Transverse colon (tissue), 4 donors: ENCODE results near the gene ABCC1. TPM values are rescaled to one million over a fixed set of nuclear protein-coding genes. Genes with fewer than 3 reads are reported as not detected.

Experiments used
- DNase-seq: peaks from one replicate; pipeline ENCODE4 v3.0.0-alpha.2; 2019
- H3K27ac ChIP-seq, 4 donors: fragments of 200-600 bp; sonication (generic); 2 replicates each; pipeline ENCODE4 v1.5.1; 2016 to 2018; ENCODE audit warnings: inconsistent platforms in 4 of 4
- H3K27me3 ChIP-seq: fragments of 200-600 bp; sonication (generic); 2 replicates; pipeline ENCODE4 v1.5.1; 2017; ENCODE audit warnings: inconsistent platforms
- H3K36me3 ChIP-seq, 4 donors: fragments of 200-600 bp; sonication (generic); 2 replicates each; pipeline ENCODE4 v1.5.1; 2017 to 2019; ENCODE audit warnings: inconsistent platforms in 4 of 4
- H3K4me1 ChIP-seq, 4 donors: fragments of 200-600 bp; sonication (generic); 2 replicates each; pipeline ENCODE4 v1.5.1; 2017 to 2020; ENCODE audit warnings: inconsistent platforms in 4 of 4
- H3K4me3 ChIP-seq, 4 donors: fragments of 200-600 bp; sonication (generic); 1 replicate in 1 of 4; 2 replicates in 3 of 4; pipeline versions ENCODE4 v1.5.1 to v1.6.1; 2017 to 2019; ENCODE audit warnings: inconsistent platforms in 4 of 4
- H3K9me3 ChIP-seq, 2 donors: fragments of 200-600 bp; sonication (generic); 2 replicates each; pipeline ENCODE4 v1.5.1; 2017 to 2019; ENCODE audit warnings: inconsistent platforms in 2 of 2
- CTCF ChIP-seq, 5 experiments: fragments of 200-600 bp in 3 of 5; fragments of 450-650 bp in 2 of 5; sonication (generic) in 3 of 5; IDR thresholded peaks; 1 replicate in 2 of 5; 2 replicates in 3 of 5; pipeline ENCODE4 v1.5.1; 2016 to 2017; ENCODE audit warnings: antibody characterized with exemption in 5 of 5, inconsistent platforms in 3 of 5, mild to moderate bottlenecking in 2 of 5, moderate library complexity in 1 of 5
- EP300 ChIP-seq: sonication (generic); formaldehyde crosslinking; IDR thresholded peaks from one replicate; pipeline ENCODE4 v1.6.1; 2017; ENCODE audit warnings: antibody characterized with exemption, low read depth
- POLR2A ChIP-seq: fragments of 450-650 bp; IDR thresholded peaks from one replicate; pipeline ENCODE4 v1.6.1; 2016; ENCODE audit warnings: antibody characterized with exemption, mild to moderate bottlenecking, moderate library complexity
- POLR2AphosphoS5 ChIP-seq, 3 donors: sonication (generic); formaldehyde crosslinking; IDR thresholded peaks; one replicate each; pipeline ENCODE4 v1.6.1; 2016; ENCODE audit warnings: antibody characterized with exemption in 3 of 3
- WGBS, 2 donors: methylation state at CpG; one replicate each; pipeline ENCODE4 v1.1.5; 2018; ENCODE audit warnings: low coverage in 1 of 2; 5-methylcytosine and 5-hydroxymethylcytosine counted together
- in situ Hi-C, 4 donors: fragments of 200-750 bp; cut with MboI; loops; one replicate each; pipeline versions ENCODE4 v1.15.0 to v1.15.1; 2017; ENCODE audit warnings: low sequenced_read_pairs in 3 of 4, low pct_ligation_motif_present in 1 of 4, low pct_unique_long_range_greater_than_20kb in 1 of 4
- intact Hi-C: fragments of 100-400 bp; cut with DNase I; formaldehyde crosslinking; loops from one replicate; pipeline ENCODE4 v1.15.1; 2023; ENCODE audit warnings: low total_unique reads
- total RNA-seq, 4 donors: library from RNA; depleted of rRNA; stranded (reverse); fragments of >200 nt; gene quantifications; one replicate each; pipeline ENCODE4 v1.1.0, GENCODE V29; 2016

Gene ABCC1
- total RNA-seq, 4 donors from 2014 or later = 17.1 to 67.3 (median 36.9) TPM

GRCh38 chr16:15993128-15993527, 43.7 kb downstream of the ABCC1 start:
- WGBS, 2 donors = 83 to 92% methylated on average over 1 to 4 of the region's 4 CpGs
- intact Hi-C loops (no loop called here), in situ Hi-C loops (no loop called here)
- DNase-seq = no peak
- Histone ChIP-seq H3K9me3 (no peaks in the 10 kb centered on the region), H3K36me3 (no peaks in the 10 kb centered on the region), H3K4me1 (peaks cover under 1 to 45% (median 23%) of the 10 kb centered on the region in 4 donors), H3K27ac (no peak overlapping the region), H3K4me3 (no peak overlapping the region), H3K27me3 (no peaks in the 10 kb centered on the region)
- no peak for TF ChIP-seq POLR2AphosphoS5 (IDR thresholded peaks at IDR 0.05)
- TF ChIP-seq POLR2A = no peak
- no peak for TF ChIP-seq EP300
- no peak for TF ChIP-seq CTCF (IDR thresholded peaks at IDR 0.05)

GRCh38 chr16:15993541-15993940, 44.1 kb downstream of the ABCC1 start:
- TF ChIP-seq EP300 (no peak), POLR2A (no peak), POLR2AphosphoS5 (IDR thresholded peaks at IDR 0.05) (no peak), CTCF (IDR thresholded peaks at IDR 0.05) (no peak)
- intact Hi-C loops (no loop called here), in situ Hi-C loops (no loop called here)
- H3K4me3 ChIP-seq = no peak overlapping the region
- peak overlapping the region; percentile 26 to 60 (median 42) for H3K27ac ChIP-seq
- WGBS, 2 donors = 90% methylated on average over 8 of the region's 8 CpGs; no CpG with 5 or more reads in 1 of the 2 donors
- H3K4me1 ChIP-seq = peaks cover 4 to 45% (median 24%) of the 10 kb centered on the region in 4 donors
- H3K27me3 ChIP-seq = no peaks in the 10 kb centered on the region
- DNase-seq = no peak
- H3K9me3 ChIP-seq = no peaks in the 10 kb centered on the region
- H3K36me3 ChIP-seq = no peaks in the 10 kb centered on the region

- Histone ChIP-seq H3K4me1 (peaks cover 9 to 48% (median 29%) of the 10 kb centered on the region in 4 donors), H3K9me3 (no peaks in the 10 kb centered on the region), H3K36me3 (no peaks in the 10 kb centered on the region), H3K27ac (peak overlapping the region; percentile 26 to 60 (median 42)), H3K27me3 (no peaks in the 10 kb centered on the region), H3K4me3 (no peak overlapping the region)
- in situ Hi-C loops = no loop called here
- intact Hi-C loops = no loop called here
- DNase-seq = no peak
- TF ChIP-seq POLR2AphosphoS5 (IDR thresholded peaks at IDR 0.05) (no peak), CTCF (IDR thresholded peaks at IDR 0.05) (no peak), POLR2A (no peak), EP300 (no peak)
- WGBS, 2 donors = 79 to 84% methylated on average over 2 to 9 of the region's 9 CpGs
Measured at GRCh38 chr16:15993946-15994665, 44.7 kb downstream of the ABCC1 start.

GRCh38 chr16:15996432-15997109, 47.2 kb downstream of the ABCC1 start:
- H3K4me1 ChIP-seq = peaks cover 9 to 48% (median 31%) of the 10 kb centered on the region in 4 donors
- peak overlapping the region; percentile 30 to 85 (median 62) for H3K27ac ChIP-seq
- TF ChIP-seq CTCF (IDR thresholded peaks at IDR 0.05) (no peak), EP300 (no peak), POLR2AphosphoS5 (IDR thresholded peaks at IDR 0.05) (peak in 1 of 3 donors; percentile 24), POLR2A (no peak)

More at GRCh38 chr16:15996432-15997109, 47.2 kb downstream of the ABCC1 start:
- DNase-seq = no peak
- Histone ChIP-seq H3K9me3 (no peaks in the 10 kb centered on the region), H3K27me3 (no peaks in the 10 kb centered on the region), H3K4me3 (no peak overlapping the region), H3K36me3 (no peaks in the 10 kb centered on the region)
- intact Hi-C loops = no loop called here
- in situ Hi-C loops = no loop called here
- 69 to 80% methylated on average over 4 to 8 of the region's 8 CpGs for WGBS, 2 donors
